ENCODE measurements around the gene TRAPPC3L. TPM values are rescaled to one million over a fixed set of nuclear protein-coding genes. Genes with fewer than 3 reads are reported as not detected.
A peak's percentile ranks its signal among the peaks of the same experiment; 100 is the strongest.

TRAPPC3L gene
- total RNA-seq, 1 donor from 2014 or later = 0.27 TPM

DNA sequence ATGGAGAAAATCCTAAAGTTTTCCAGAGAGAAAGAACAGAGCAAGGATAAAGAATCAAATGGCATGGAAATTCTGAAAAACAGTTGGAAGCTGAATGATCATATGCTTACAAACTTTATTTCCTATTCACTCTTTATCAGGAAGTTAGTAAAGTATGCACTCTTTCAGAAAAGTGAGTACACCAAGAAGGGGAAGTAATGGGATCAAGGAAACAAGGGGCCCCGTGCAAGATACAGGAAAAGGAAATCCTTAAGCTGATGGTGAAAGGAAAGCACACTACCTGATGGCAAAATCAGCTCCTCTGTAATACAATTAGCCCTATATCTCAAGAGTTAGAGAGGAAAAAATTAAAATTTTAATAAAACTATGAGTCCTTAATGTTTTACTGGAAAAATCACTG lies 70.3 kb downstream of the TRAPPC3L start:
- DNase-seq (ENCODE audit: extremely low spot score, unreplicated experiment) = no peak
- no peaks in the 10 kb centered on the region for H3K36me3 Mint-ChIP-seq
- H3K4me1 Mint-ChIP-seq (ENCODE audit: unreplicated experiment) = peaks cover 20% of the 10 kb centered on the region
- no peaks in the 10 kb centered on the region for H3K27me3 Mint-ChIP-seq
- no peak overlapping the region for H3K4me3 Mint-ChIP-seq
- TF ChIP-seq CTCF (conservative IDR thresholded peaks at IDR 0.05) = no peak
- no peak overlapping the region for H3K27ac Mint-ChIP-seq
- peaks cover 5% of the 10 kb centered on the region for H3K9me3 Mint-ChIP-seq

DNA sequence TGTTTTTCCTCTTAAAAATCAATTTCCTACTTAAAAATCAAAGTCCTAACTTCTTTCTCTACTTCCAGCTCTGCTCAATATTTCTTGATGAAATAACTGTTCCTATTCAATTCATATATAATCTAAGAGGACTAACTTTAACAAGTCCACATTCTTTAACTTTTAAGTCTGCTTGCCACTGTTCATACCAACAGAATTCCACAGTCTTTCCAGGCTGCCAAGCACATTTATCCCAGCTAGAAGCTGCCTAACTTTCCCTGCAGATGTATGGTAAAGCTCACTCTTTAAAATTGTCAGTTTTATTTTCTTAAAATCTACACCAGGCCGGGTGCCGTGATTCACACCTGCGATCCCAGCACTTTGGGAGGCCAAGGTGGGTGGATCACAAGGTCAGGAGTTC lies 72.8 kb downstream of the TRAPPC3L start:
- H3K9me3 Mint-ChIP-seq = peaks cover 9% of the 10 kb centered on the region
- H3K4me1 Mint-ChIP-seq (ENCODE audit: unreplicated experiment) = peaks cover 20% of the 10 kb centered on the region
- DNase-seq (ENCODE audit: extremely low spot score, unreplicated experiment) = no peak
- peak overlapping the region; percentile 6 for H3K4me3 Mint-ChIP-seq
- no peaks in the 10 kb centered on the region for H3K36me3 Mint-ChIP-seq
- no peak overlapping the region for H3K27ac Mint-ChIP-seq
- H3K27me3 Mint-ChIP-seq = no peaks in the 10 kb centered on the region
- no peak for TF ChIP-seq CTCF (conservative IDR thresholded peaks at IDR 0.05)

DNA sequence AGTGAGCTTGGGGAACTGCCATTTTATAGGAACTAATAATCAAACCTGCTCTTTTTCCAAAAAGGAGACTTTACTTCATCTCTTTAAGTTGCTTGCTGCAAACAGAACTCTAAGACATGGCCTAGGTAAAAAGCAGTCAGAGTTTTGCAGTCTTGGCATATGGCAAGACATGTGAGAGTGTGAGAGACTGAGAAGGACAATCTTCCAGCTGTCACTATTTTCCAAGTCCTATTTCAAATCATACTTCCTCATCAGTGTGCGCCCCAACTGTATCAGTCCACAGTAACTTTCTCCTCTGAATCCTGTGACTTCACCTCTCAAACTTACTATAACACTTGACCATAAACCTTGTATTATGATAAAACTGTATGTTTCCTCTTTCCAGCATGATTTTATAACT lies 74.0 kb downstream of the TRAPPC3L start:
- Mint-ChIP-seq H3K4me1 (ENCODE audit: unreplicated experiment) (peaks cover 27% of the 10 kb centered on the region), H3K27me3 (no peaks in the 10 kb centered on the region), H3K36me3 (no peaks in the 10 kb centered on the region), H3K9me3 (peaks cover 4% of the 10 kb centered on the region), H3K4me3 (no peak overlapping the region), H3K27ac (no peak overlapping the region)
- TF ChIP-seq CTCF (conservative IDR thresholded peaks at IDR 0.05) = no peak
- no peak for DNase-seq (ENCODE audit: extremely low spot score, unreplicated experiment)

GRCh38 chr6:116468293-116468692 lies 77.2 kb downstream of the TRAPPC3L start:
- H3K27me3 Mint-ChIP-seq = peaks cover 15% of the 10 kb centered on the region
- H3K4me1 Mint-ChIP-seq (ENCODE audit: unreplicated experiment) = peaks cover 25% of the 10 kb centered on the region
- no peak for DNase-seq (ENCODE audit: extremely low spot score, unreplicated experiment)
- no peak for TF ChIP-seq CTCF (conservative IDR thresholded peaks at IDR 0.05)
- H3K27ac Mint-ChIP-seq = no peak overlapping the region
- H3K4me3 Mint-ChIP-seq = no peak overlapping the region
- no peaks in the 10 kb centered on the region for H3K36me3 Mint-ChIP-seq
- peaks cover 4% of the 10 kb centered on the region for H3K9me3 Mint-ChIP-seq

GRCh38 chr6:116467514-116467913 lies 78.0 kb downstream of the TRAPPC3L start:
- no peak for TF ChIP-seq CTCF (conservative IDR thresholded peaks at IDR 0.05)
- peaks cover 23% of the 10 kb centered on the region for H3K27me3 Mint-ChIP-seq
- no peak for DNase-seq (ENCODE audit: extremely low spot score, unreplicated experiment)
- H3K4me3 Mint-ChIP-seq = no peak overlapping the region
- peaks cover 25% of the 10 kb centered on the region for H3K4me1 Mint-ChIP-seq (ENCODE audit: unreplicated experiment)
- no peaks in the 10 kb centered on the region for H3K36me3 Mint-ChIP-seq
- peaks cover 4% of the 10 kb centered on the region for H3K9me3 Mint-ChIP-seq
- no peak overlapping the region for H3K27ac Mint-ChIP-seq

- TF ChIP-seq CTCF (conservative IDR thresholded peaks at IDR 0.05) = no peak
- Mint-ChIP-seq H3K27me3 (peaks cover 24% of the 10 kb centered on the region), H3K36me3 (no peaks in the 10 kb centered on the region), H3K4me1 (ENCODE audit: unreplicated experiment) (peaks cover 21% of the 10 kb centered on the region), H3K9me3 (peaks cover 4% of the 10 kb centered on the region), H3K4me3 (no peak overlapping the region), H3K27ac (no peak overlapping the region)
- no peak for DNase-seq (ENCODE audit: extremely low spot score, unreplicated experiment)
These were observed 78.4 kb downstream of the TRAPPC3L start for GRCh38 chr6:116467096-116467495.

Measured in type B pancreatic cell (in vitro differentiated cells).